RPMI7951 (cell line): ENCODE results near the gene UGCG. TPM values are rescaled to one million over a fixed set of nuclear protein-coding genes. Genes with fewer than 3 reads are reported as not detected.

Source experiments
- DNase-seq: peaks from one replicate; pipeline ENCODE4 v3.0.0-alpha.2; 2012; ENCODE audit warnings: low read depth
- total RNA-seq: library from RNA; depleted of rRNA; stranded (reverse); fragments of >200 nt; shearing (Covaris generic); gene quantifications from 2 replicates; pipeline ENCODE4 v1.2.3, GENCODE V29; 2014; rRNA removed

UGCG gene
- total RNA-seq, 1 experiment from 2014 or later, result 27.8 TPM

DNA sequence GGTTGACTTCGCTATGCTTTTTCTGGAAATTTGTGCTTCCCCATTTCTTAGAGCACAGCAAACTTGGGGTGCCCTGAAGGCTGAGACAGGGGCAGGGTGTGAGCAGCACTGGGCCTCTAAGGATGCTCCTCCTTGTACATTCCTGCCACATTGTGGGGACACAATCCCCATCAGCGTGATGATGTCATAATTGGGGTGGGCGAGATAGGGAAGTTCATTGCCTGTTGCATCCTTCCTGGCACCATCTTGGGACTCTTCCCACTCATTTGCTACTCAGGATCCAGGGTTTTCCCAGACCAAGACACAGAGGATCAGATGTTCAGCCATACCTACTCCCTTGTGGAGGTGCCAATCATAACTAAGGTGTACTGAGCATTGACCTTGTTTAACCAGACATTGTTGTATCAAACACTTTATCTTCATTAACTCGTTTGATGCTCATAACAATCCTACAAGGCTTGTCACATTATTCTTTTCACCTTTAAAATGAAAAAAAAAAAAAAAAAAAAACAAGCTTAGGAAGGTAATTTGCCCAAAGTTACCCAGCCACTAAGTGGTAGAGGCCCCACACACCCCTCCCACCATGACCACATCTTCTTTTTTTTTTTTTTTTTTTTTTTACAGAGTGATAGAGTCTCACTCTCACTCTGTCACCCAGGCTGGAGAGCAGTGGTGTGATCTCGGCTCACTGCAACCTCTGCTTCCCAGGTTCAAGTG, 87.6 kb downstream of the UGCG start:
- no peak for DNase-seq

Other genes starting within 250 kb of the UGCG start
- gene GNG10, start 235.2 kb upstream of the UGCG start, total RNA-seq, result 115 TPM in 2 replicates
- gene SHOC1, start 101.9 kb upstream of the UGCG start, total RNA-seq, result not detected in 2 replicates